Uterus (tissue), 4 donors: ENCODE data around the gene MEIS1. TPM values are rescaled to one million over a fixed set of nuclear protein-coding genes. Genes with fewer than 3 reads are reported as not detected.

Experiments
- DNase-seq, 2 donors: peaks; one replicate each; pipeline ENCODE4 v3.0.0-alpha.2; 2019 to 2020
- H3K27ac ChIP-seq, 2 donors: fragments of 200-600 bp; sonication (generic); 1 replicate in 1 of 2; 2 replicates in 1 of 2; pipeline ENCODE4 v1.5.1; 2016 to 2018
- H3K27me3 ChIP-seq, 2 donors: fragments of 200-600 bp; sonication (generic); one replicate each; pipeline ENCODE4 v1.5.1; 2018 to 2019; ENCODE audit warnings: control low read depth in 1 of 2
- H3K36me3 ChIP-seq, 2 donors: fragments of 200-600 bp; sonication (generic); one replicate each; pipeline ENCODE4 v1.5.1; 2019; ENCODE audit warnings: control low read depth in 1 of 2
- H3K4me1 ChIP-seq, 2 donors: fragments of 200-600 bp; sonication (generic); one replicate each; pipeline ENCODE4 v1.5.1; 2018 to 2019; ENCODE audit warnings: control low read depth in 1 of 2
- H3K4me3 ChIP-seq, 2 donors: fragments of 200-600 bp; sonication (generic); 1 replicate in 1 of 2; 2 replicates in 1 of 2; pipeline ENCODE4 v1.5.1; 2018 to 2019; ENCODE audit warnings: mild to moderate bottlenecking in 1 of 2
- H3K9me3 ChIP-seq, 2 donors: fragments of 200-600 bp; sonication (generic); one replicate each; pipeline ENCODE4 v1.5.1; 2019; ENCODE audit warnings: control low read depth in 1 of 2
- POLR2A ChIP-seq, 2 donors: fragments of 450-650 bp; IDR thresholded peaks; one replicate each; pipeline ENCODE4 v1.6.1; 2016; ENCODE audit warnings: antibody characterized with exemption in 2 of 2, mild to moderate bottlenecking in 1 of 2, moderate library complexity in 1 of 2
- intact Hi-C: fragments of 100-400 bp; cut with DNase I; formaldehyde crosslinking; loops from one replicate; pipeline ENCODE4 v1.15.1; 2023; ENCODE audit warnings: low total_unique reads
- total RNA-seq, 4 donors: library from RNA; depleted of rRNA in 3 of 4; stranded (reverse); fragments of >200 nt in 3 of 4; gene quantifications; one replicate each; pipeline versions ENCODE4 v1.1.0 to v1.2.4, GENCODE V29; 2014 to 2023
- TF ChIP-seq, protein P1 (sequence below), 4 experiments: fragments of 200-600 bp in 2 of 4; fragments of 450-650 bp in 2 of 4; sonication (generic) in 2 of 4; IDR thresholded peaks; one replicate each; pipeline ENCODE4 v1.5.1; 2016 to 2019; ENCODE audit warnings: antibody characterized with exemption in 4 of 4, mild to moderate bottlenecking in 2 of 4, moderate library complexity in 1 of 4
- donor health status: DM: yes; HTN: yes; CAD: no.

The MEIS1 gene
- total RNA-seq, 4 donors from 2014 or later = 110 to 418 (median 233) TPM

DNA sequence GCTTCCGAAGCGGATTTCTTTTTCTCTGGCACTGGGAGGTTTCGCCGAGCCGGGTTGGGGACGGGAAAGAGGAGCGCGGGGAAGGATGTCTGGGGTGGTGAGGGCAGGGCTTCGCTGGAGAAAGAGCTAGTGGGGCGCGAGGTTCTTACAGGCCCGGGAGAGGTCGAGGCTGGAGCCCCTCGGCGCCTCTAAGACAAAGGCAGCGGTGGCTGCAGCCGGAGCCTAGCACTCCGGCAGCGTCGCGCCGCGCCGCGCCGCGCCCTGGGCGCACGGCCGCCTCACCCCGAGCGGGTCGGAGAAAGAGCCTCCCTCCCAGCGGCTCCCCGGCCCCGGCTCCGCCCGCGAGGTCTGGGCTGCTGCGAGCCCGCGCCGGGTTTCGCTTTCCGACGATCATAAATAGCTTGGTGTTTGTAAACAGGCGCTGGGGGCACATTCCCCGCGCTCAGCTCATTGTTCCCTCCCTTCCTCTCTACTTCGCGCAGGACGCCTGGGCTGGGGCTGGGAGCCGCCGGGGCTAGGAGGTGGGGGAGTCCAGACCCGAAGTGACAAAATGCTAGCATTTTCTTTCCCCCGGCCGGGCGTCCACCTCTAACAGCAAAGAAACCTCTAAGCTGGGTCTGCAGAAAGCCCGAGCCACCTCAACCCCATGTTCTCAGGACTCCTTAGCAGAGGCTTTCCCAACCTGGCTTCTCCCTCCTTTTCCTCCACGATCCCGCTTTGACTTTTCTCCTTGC lies 813 bp upstream of the MEIS1 start:
- Histone ChIP-seq H3K4me3 (peak overlapping the region; percentile 80 to 97), H3K9me3 (no peaks in the 10 kb centered on the region), H3K4me1 (no peaks in the 10 kb centered on the region), H3K27ac (peak overlapping the region; percentile 96 to 100), H3K36me3 (no peaks in the 10 kb centered on the region), H3K27me3 (no peaks in the 10 kb centered on the region)
- intact Hi-C loops = loop anchor here (2.0 to 10.0 kb wide), 2 partner anchors 143 to 1211 kb away; no protein-coding TSS in a partner anchor
- TF ChIP-seq, protein P1, sequence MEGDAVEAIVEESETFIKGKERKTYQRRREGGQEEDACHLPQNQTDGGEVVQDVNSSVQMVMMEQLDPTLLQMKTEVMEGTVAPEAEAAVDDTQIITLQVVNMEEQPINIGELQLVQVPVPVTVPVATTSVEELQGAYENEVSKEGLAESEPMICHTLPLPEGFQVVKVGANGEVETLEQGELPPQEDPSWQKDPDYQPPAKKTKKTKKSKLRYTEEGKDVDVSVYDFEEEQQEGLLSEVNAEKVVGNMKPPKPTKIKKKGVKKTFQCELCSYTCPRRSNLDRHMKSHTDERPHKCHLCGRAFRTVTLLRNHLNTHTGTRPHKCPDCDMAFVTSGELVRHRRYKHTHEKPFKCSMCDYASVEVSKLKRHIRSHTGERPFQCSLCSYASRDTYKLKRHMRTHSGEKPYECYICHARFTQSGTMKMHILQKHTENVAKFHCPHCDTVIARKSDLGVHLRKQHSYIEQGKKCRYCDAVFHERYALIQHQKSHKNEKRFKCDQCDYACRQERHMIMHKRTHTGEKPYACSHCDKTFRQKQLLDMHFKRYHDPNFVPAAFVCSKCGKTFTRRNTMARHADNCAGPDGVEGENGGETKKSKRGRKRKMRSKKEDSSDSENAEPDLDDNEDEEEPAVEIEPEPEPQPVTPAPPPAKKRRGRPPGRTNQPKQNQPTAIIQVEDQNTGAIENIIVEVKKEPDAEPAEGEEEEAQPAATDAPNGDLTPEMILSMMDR (IDR thresholded peaks at IDR 0.05) = peak in 1 of 4 experiments; percentile 5
- TF ChIP-seq POLR2A (IDR thresholded peaks at IDR 0.05) = peak; percentile 35 to 36
- peak; percentile 59 to 74 for DNase-seq

DNA sequence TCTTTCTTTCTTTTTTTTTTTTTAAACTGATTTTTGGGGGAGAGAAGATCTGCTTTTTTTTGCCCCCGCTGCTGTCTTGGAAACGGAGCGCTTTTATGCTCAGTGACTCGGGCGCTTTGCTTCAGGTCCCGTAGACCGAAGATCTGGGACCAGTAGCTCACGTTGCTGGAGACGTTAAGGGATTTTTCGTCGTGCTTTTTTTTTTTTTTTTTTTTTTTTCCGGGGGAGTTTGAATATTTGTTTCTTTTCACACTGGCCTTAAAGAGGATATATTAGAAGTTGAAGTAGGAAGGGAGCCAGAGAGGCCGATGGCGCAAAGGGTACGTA lies 587 bp downstream of the MEIS1 start:
- no peaks in the 10 kb centered on the region for H3K36me3 ChIP-seq
- H3K9me3 ChIP-seq = no peaks in the 10 kb centered on the region
- no peak for TF ChIP-seq POLR2A (IDR thresholded peaks at IDR 0.05)
- TF ChIP-seq, protein P1 (IDR thresholded peaks at IDR 0.05) = no peak
- H3K27ac ChIP-seq = peak overlapping the region; percentile 96 to 100
- no peak for DNase-seq
- intact Hi-C loops = loop anchor here (2.0 to 10.0 kb wide), 2 partner anchors 141 to 1209 kb away; no protein-coding TSS in a partner anchor
- H3K4me1 ChIP-seq = no peaks in the 10 kb centered on the region
- H3K4me3 ChIP-seq = peak overlapping the region; percentile 80 to 97
- H3K27me3 ChIP-seq = no peaks in the 10 kb centered on the region

DNA sequence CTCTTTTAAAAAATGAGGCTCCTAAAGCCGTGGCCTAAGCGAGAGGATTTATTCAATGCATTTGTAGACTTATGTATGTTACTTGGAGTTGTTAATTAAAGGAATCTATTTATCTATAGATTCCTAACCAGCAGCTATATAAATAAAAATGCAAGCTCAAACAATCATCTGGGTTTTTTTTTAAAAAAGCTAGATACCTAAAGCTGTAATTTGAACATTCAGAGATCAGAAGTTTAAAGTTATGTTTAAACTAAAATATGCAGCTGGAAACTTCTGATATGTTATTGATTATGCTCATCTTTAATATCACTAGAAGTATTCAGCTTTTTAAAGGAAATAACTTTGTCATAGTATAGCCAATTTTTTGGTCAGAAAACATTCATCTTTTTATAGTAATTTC lies 1.0 kb downstream of the MEIS1 start:
- Histone ChIP-seq H3K4me1 (no peaks in the 10 kb centered on the region), H3K4me3 (peak overlapping the region; percentile 80 to 97), H3K27ac (peak overlapping the region; percentile 96 to 100), H3K9me3 (no peaks in the 10 kb centered on the region), H3K27me3 (no peaks in the 10 kb centered on the region), H3K36me3 (no peaks in the 10 kb centered on the region)
- DNase-seq = no peak
- TF ChIP-seq, protein P1 (IDR thresholded peaks at IDR 0.05) = no peak
- no peak for TF ChIP-seq POLR2A (IDR thresholded peaks at IDR 0.05)
- intact Hi-C loops = loop anchor here (2.0 to 10.0 kb wide), 2 partner anchors 141 to 1209 kb away; no protein-coding TSS in a partner anchor

DNA sequence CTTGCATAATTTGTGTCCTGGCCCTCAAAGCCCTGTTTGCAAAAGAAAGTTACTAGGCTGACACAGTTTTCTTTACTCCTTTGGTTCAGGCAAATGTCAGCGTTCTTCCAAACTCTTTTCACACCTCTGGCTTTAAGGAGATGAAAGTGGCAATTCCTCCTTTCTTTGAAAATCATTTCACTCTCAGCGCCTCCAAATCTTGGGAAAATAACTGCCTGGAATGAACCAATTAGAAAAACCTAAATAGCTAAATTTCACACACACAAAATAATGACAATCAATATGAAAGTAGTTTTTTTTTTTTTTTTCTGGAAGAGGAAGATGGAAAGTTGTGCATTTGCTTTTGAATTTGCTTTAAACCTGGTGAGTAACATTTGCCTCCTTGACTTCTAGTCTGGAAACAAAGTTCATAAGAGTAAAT lies 1.7 kb downstream of the MEIS1 start:
- DNase-seq = no peak
- Histone ChIP-seq H3K27me3 (no peaks in the 10 kb centered on the region), H3K4me1 (no peaks in the 10 kb centered on the region), H3K27ac (peak overlapping the region; percentile 96 to 100), H3K9me3 (no peaks in the 10 kb centered on the region), H3K36me3 (no peaks in the 10 kb centered on the region), H3K4me3 (peak overlapping the region; percentile 80 to 97)
- TF ChIP-seq, protein P1 (IDR thresholded peaks at IDR 0.05) = no peak
- TF ChIP-seq POLR2A (IDR thresholded peaks at IDR 0.05) = no peak
- intact Hi-C loops = loop anchor here (10.0 kb wide), 1 partner anchor 1208 kb away; no protein-coding TSS in a partner anchor

DNA sequence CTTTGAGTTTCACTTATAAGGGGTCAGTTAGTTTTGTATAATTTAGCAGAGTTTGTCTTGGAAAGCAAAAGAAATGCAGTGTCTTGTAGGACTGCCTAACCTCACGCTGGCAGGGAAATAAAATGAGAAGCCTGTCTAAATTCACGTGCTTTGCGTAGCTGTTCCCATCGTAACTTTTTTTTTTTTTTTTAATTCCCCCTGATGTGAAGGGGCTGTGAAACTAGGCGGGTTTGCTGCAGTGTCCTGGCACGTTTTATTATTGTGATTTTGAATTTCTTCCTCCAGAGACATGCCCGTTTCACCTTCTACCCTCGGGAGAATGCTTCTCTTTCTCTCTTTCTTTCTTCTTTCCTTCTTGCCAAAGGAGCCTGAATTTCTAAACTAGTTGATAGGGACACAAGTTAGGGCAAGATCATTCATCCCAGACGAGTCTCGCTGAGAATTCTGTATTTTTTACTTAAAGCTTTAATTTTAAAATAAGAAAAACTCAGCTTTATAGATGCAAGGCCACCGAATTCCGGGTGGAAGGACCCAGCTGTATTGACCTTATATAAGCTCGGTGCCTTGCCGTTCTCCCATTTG lies 2.3 kb downstream of the MEIS1 start:
- H3K36me3 ChIP-seq = no peaks in the 10 kb centered on the region
- intact Hi-C loops = loop anchor here (10.0 kb wide), 1 partner anchor 1208 kb away; no protein-coding TSS in a partner anchor
- H3K27ac ChIP-seq = peak overlapping the region; percentile 96 to 100
- no peaks in the 10 kb centered on the region for H3K27me3 ChIP-seq
- peak overlapping the region; percentile 80 to 97 for H3K4me3 ChIP-seq
- no peak for TF ChIP-seq POLR2A (IDR thresholded peaks at IDR 0.05)
- TF ChIP-seq, protein P1 (IDR thresholded peaks at IDR 0.05) = no peak
- DNase-seq = no peak
- H3K9me3 ChIP-seq = no peaks in the 10 kb centered on the region
- no peaks in the 10 kb centered on the region for H3K4me1 ChIP-seq
